ENCODE data around the gene MLPH. TPM values are rescaled to one million over a fixed set of nuclear protein-coding genes. Genes with fewer than 3 reads are reported as not detected.

The MLPH gene
- total RNA-seq, 2 experiments from 2014 or later = not detected

DNA sequence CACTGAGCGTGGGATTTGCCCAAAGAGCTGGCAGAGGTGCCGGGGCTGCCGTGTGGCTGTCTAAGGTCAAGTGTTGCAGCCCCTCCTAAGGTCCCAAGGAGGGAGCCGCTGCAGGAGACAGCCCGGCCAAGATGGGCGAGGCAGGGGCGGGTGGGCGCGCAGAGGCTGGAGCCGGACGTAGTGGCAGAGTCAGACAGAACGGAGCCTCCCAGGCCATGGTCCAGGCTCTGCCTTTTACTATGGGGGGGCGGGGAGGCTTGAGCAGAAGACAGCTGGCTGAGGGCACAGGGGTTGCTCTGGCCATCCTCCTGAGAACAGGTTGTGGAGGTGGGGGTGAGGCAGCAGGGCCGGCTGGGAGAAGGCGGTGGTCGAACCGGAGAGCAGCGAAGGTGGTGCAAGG is 51.9 kb downstream of the MLPH start:
- Mint-ChIP-seq H3K27ac (no peak overlapping the region), H3K4me1 (ENCODE audit: low read depth) (no peaks in the 10 kb centered on the region), H3K27me3 (no peaks in the 10 kb centered on the region), H3K4me3 (no peak overlapping the region), H3K36me3 (ENCODE audit: low read depth) (no peaks in the 10 kb centered on the region), H3K9me3 (no peaks in the 10 kb centered on the region)
- ATAC-seq (no peak), DNase-seq (no peak)
- TF ChIP-seq, protein P1, sequence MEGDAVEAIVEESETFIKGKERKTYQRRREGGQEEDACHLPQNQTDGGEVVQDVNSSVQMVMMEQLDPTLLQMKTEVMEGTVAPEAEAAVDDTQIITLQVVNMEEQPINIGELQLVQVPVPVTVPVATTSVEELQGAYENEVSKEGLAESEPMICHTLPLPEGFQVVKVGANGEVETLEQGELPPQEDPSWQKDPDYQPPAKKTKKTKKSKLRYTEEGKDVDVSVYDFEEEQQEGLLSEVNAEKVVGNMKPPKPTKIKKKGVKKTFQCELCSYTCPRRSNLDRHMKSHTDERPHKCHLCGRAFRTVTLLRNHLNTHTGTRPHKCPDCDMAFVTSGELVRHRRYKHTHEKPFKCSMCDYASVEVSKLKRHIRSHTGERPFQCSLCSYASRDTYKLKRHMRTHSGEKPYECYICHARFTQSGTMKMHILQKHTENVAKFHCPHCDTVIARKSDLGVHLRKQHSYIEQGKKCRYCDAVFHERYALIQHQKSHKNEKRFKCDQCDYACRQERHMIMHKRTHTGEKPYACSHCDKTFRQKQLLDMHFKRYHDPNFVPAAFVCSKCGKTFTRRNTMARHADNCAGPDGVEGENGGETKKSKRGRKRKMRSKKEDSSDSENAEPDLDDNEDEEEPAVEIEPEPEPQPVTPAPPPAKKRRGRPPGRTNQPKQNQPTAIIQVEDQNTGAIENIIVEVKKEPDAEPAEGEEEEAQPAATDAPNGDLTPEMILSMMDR (IDR thresholded peaks at IDR 0.05) = no peak
- POLR2A ChIA-PET = interaction anchor here (0.6 kb wide), 1 partner anchor 229 kb away, joined by 3 read pairs; no protein-coding TSS in a partner anchor
- intact Hi-C loops (cut with micrococcal nuclease) = no loop called here
- CTCF ChIA-PET = interaction anchor here (2.0 kb wide), 2 partner anchors 26 to 33 kb away, joined by 8 to 10 read pairs; no protein-coding TSS in a partner anchor

DNA sequence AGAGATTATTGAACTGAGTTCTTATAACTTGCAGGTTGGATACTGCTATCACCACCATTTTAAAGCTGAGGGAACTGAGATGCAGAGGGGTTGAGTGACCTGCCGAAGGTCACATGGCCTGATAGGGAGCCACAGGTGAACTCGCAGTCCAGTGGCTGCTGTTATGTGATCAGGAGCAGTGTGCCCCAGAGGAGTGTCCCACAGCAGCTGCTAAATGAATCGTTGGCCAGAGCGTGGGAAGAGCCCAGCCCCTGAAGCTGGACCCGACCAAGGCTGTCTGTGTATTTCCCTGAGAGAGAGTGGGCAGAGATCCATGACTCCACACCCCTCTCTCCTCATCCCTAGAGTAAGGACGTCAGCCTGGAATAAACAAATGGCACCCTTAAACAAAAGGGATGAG is 52.6 kb downstream of the MLPH start:
- DNase-seq = no peak
- TF ChIP-seq, protein P1 (IDR thresholded peaks at IDR 0.05) = no peak
- Mint-ChIP-seq H3K27ac (no peak overlapping the region), H3K4me1 (ENCODE audit: low read depth) (no peaks in the 10 kb centered on the region), H3K36me3 (ENCODE audit: low read depth) (no peaks in the 10 kb centered on the region), H3K27me3 (no peaks in the 10 kb centered on the region), H3K9me3 (no peaks in the 10 kb centered on the region), H3K4me3 (no peak overlapping the region)
- ChIA-PET POLR2A (no interaction called here), CTCF (interaction anchor here (2.0 kb wide), 2 partner anchors 27 to 33 kb away, joined by 8 to 10 read pairs; no protein-coding TSS in a partner anchor)
- ATAC-seq = no peak
- intact Hi-C loops (cut with micrococcal nuclease) = no loop called here

DNA sequence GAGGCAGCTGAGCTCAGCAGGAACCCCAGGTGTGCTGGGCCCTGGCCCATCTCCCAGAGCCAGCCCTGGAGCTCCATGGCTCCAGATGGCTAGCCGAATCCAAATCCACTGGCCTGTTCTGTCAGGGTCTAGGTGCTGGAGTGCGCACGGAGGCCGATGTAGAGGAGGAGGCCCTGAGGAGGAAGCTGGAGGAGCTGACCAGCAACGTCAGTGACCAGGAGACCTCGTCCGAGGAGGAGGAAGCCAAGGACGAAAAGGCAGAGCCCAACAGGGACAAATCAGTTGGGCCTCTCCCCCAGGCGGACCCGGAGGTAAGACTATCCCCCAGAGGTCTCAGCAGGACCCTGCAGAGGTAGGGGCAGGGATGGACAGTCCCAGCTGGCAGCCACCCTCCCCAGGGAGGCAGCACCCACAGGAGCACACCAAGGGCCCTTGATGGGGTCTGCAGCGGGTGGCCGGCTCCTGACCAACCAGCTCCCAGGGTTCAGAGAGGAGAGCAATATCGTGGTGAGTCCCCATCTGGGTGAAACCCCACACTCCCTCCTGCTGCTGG is 53.2 kb downstream of the MLPH start:
- Mint-ChIP-seq H3K27ac (no peak overlapping the region), H3K4me1 (ENCODE audit: low read depth) (no peaks in the 10 kb centered on the region), H3K4me3 (no peak overlapping the region), H3K36me3 (ENCODE audit: low read depth) (no peaks in the 10 kb centered on the region), H3K9me3 (no peaks in the 10 kb centered on the region), H3K27me3 (no peaks in the 10 kb centered on the region)
- intact Hi-C loops (cut with micrococcal nuclease) = no loop called here
- no peak for ATAC-seq
- ChIA-PET POLR2A (no interaction called here), CTCF (interaction anchor here (2.0 kb wide), 2 partner anchors 28 to 32 kb away, joined by 8 to 10 read pairs; no protein-coding TSS in a partner anchor)
- TF ChIP-seq, protein P1 (IDR thresholded peaks at IDR 0.05) = no peak
- DNase-seq = no peak

DNA sequence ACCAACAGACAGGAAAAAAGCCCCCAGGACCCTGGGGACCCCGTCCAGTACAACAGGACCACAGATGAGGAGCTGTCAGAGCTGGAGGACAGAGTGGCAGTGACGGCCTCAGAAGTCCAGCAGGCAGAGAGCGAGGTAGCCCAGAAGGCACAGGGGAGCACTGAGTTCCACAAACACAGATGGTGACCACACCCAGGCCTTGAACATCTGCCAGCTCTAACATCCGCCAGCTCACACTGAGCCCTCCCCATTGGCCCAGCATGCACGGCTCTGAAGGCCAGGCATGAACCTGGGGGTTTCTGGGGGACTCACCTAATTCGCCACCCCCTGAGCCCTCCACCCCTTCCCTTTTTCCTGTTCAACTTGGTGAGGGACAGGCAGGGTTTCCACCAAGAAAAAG is 53.8 kb downstream of the MLPH start:
- DNase-seq (no peak), ATAC-seq (no peak)
- no peak overlapping the region for H3K4me3 Mint-ChIP-seq
- no peaks in the 10 kb centered on the region for H3K27me3 Mint-ChIP-seq
- no peaks in the 10 kb centered on the region for H3K9me3 Mint-ChIP-seq
- H3K36me3 Mint-ChIP-seq (ENCODE audit: low read depth) = no peaks in the 10 kb centered on the region
- ChIA-PET CTCF (interaction anchor here (1.1 to 2.0 kb wide), 2 partner anchors 28 to 31 kb away, joined by 3 to 8 read pairs; no protein-coding TSS in a partner anchor), POLR2A (no interaction called here)
- TF ChIP-seq, protein P1 (IDR thresholded peaks at IDR 0.05) = no peak
- H3K27ac Mint-ChIP-seq = no peak overlapping the region
- intact Hi-C loops (cut with micrococcal nuclease) = no loop called here
- no peaks in the 10 kb centered on the region for H3K4me1 Mint-ChIP-seq (ENCODE audit: low read depth)

DNA sequence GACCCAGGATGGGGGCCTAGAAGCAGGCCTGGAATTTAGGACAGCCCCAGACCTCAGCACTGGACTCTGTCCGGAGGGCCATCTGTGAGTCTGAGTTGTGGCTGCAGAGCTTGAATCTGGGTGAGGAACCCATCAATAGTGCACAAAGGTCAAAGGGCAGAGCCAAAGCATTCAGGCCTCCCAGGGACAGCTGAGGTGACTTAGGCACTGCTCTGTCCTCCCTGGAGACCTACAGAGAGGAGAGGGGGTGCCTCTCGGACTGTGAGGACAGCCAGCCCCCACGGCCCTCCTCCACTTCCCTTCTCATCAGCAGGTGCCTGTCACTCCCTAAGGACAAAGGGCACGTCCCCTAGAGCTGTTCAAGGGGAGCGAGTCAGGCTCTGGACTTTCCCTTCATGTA is 54.2 kb downstream of the MLPH start:
- H3K36me3 Mint-ChIP-seq (ENCODE audit: low read depth) = no peaks in the 10 kb centered on the region
- ATAC-seq = no peak
- TF ChIP-seq, protein P1 (IDR thresholded peaks at IDR 0.05) = no peak
- no peaks in the 10 kb centered on the region for H3K9me3 Mint-ChIP-seq
- intact Hi-C loops (cut with micrococcal nuclease) = no loop called here
- no peaks in the 10 kb centered on the region for H3K4me1 Mint-ChIP-seq (ENCODE audit: low read depth)
- ChIA-PET CTCF (interaction anchor here (1.1 kb wide), 1 partner anchor 28 kb away, joined by 3 read pairs; no protein-coding TSS in a partner anchor), POLR2A (no interaction called here)
- H3K27me3 Mint-ChIP-seq = no peaks in the 10 kb centered on the region
- no peak overlapping the region for H3K27ac Mint-ChIP-seq
- no peak for DNase-seq
- H3K4me3 Mint-ChIP-seq = no peak overlapping the region

All from activated CD8-positive, alpha-beta T cell treated with anti-CD3 and anti-CD28 coated beads for 36 hours (primary cell).